Heart right ventricle (tissue), 16 donors: ENCODE data around the gene CCDC39. TPM values are rescaled to one million over a fixed set of nuclear protein-coding genes. Genes with fewer than 3 reads are reported as not detected.
"Not testable (repeated sequence)": the region's sequence is repeated elsewhere in the genome, so short reads cannot be mapped to it uniquely, and the experiment has no call there.

Experiments
- ATAC-seq, 8 donors: fragments of 200-7000 bp; cut with Tn5 transposase; one replicate each; pipeline ENCODE4 v1.9.1; 2020; ENCODE audit warnings: mild to moderate bottlenecking in 8 of 8, moderate library complexity in 8 of 8, moderate number of reproducible peaks in 1 of 8
- DNase-seq, 2 donors: peaks; one replicate each; pipeline ENCODE4 v3.0.0-alpha.2; 2020
- H3K27ac ChIP-seq, 10 donors: fragments of 200-600 bp; sonication (generic) in 2 of 10; one replicate each; pipeline versions ENCODE4 v1.5.0 to v1.8.0; 2020 to 2022; ENCODE audit warnings: mild to moderate bottlenecking in 3 of 10
- H3K27me3 ChIP-seq, 7 donors: fragments of 200-600 bp; one replicate each; pipeline ENCODE4 v1.8.0; 2021 to 2022; ENCODE audit warnings: mild to moderate bottlenecking in 2 of 7
- H3K36me3 ChIP-seq, 9 donors: fragments of 200-600 bp; sonication (generic) in 1 of 9; one replicate each; pipeline versions ENCODE4 v1.5.0 to v1.8.0; 2020 to 2022; ENCODE audit warnings: mild to moderate bottlenecking in 2 of 9
- H3K4me1 ChIP-seq, 9 donors: fragments of 200-600 bp; sonication (generic) in 1 of 9; one replicate each; pipeline versions ENCODE4 v1.5.0 to v1.8.0; 2020 to 2022; ENCODE audit warnings: mild to moderate bottlenecking in 4 of 9
- H3K4me3 ChIP-seq, 10 donors: fragments of 200-600 bp; sonication (generic) in 2 of 10; one replicate each; pipeline versions ENCODE4 v1.5.0 to v1.8.0; 2020 to 2022; ENCODE audit warnings: mild to moderate bottlenecking in 7 of 10, moderate library complexity in 2 of 10
- H3K9me3 ChIP-seq, 11 donors: fragments of 200-600 bp in 10 of 11; sonication (generic) in 2 of 11; one replicate each; pipeline versions ENCODE4 v1.5.0 to v1.8.0; 2013 to 2022; ENCODE audit warnings: mild to moderate bottlenecking in 2 of 11, control low read depth in 1 of 11, moderate library complexity in 1 of 11
- CTCF ChIP-seq, 9 donors: fragments of 200-600 bp; sonication (generic) in 2 of 9; IDR thresholded peaks; one replicate each; pipeline versions ENCODE4 v1.5.0 to v1.8.0; 2021 to 2022; ENCODE audit warnings: antibody characterized with exemption in 9 of 9, mild to moderate bottlenecking in 5 of 9, moderate library complexity in 1 of 9
- WGBS, 2 donors: extraction: QIAGEN DNeasy Blood & Tissue Kit; methylation state at CpG; one replicate each; pipeline ENCODE4 v1.1.7; 2013; ENCODE audit warnings: inconsistent platforms in 1 of 2; 5-methylcytosine and 5-hydroxymethylcytosine counted together
- intact Hi-C, 10 donors: fragments of 100-400 bp; cut with DNase I; formaldehyde crosslinking; loops; one replicate each; pipeline versions ENCODE4 v1.11.1 to v1.14.2; 2022
- polyA plus RNA-seq, 2 donors: library from polyadenylated mRNA; stranded (reverse); fragments of 200-250 nt; gene quantifications; one replicate each; pipeline ENCODE4 v1.2.3, GENCODE V29; 2013
- total RNA-seq, 10 donors: library from RNA; stranded (reverse); fragmentation: NEBNext Ultra II Directional in 3 of 10; extraction: Animal tissue kit (Norgen Biotek cat#: 25700) in 3 of 10; gene quantifications; one replicate each; pipeline versions ENCODE4 v1.2.1 to v1.2.4, GENCODE V29; 2021 to 2023
- donor health status: Arrhythmogenic right ventricular cardiomyopathy.
- donor health status: ischemic (EF 13 %, LVEDD 7.1; RV severe dilation, severe dysfunction).
- donor health status: healthy with polysubstance abuse.
- donor health status: DM: no; HTN: yes; CAD: no.
- donor health status: DM: no; HTN: no; CAD: no.
- donor health status: ischemic (EF 25% LVEDD 6.9; RV normal size, moderate dysfunction).
- donor health status: ischemic (EF 25% LVEDD 5.7; RV mildly dilated, moderate dysfunction).
- donor health status: healthy.
- donor health status: DM: yes; HTN: yes; CAD: no.
- donor health status: Ischemic cardiomyopathy.
- donor health status: ischemic (EF 35%, LVEDD 5.7; RV mildly dilated, moderate dysfunction).
- donor health status: nonischemic (EF 11% LVEDD 7.7; RV severe dilation, severe dysfunction).
- donor health status: DM: yes; HTN: yes; CAD: no.
- donor health status: PGD.
- donor health status: ischemic (EF 29% LVEDD 5.4; RV normal size, mild dysfunction).
- donor health status: nonischemic (EF 23%, LVEDD 6.1; RV moderate dilation, normal function).

Gene CCDC39
- total and polyA plus RNA-seq, 12 donors = 0.15 TPM; not detected in 11

GRCh38 chr3:180619723-180620122 lies 59.6 kb downstream of the CCDC39 start:
- no peak overlapping the region for H3K27ac ChIP-seq
- no peaks in the 10 kb centered on the region for H3K4me1 ChIP-seq
- no peaks in the 10 kb centered on the region for H3K27me3 ChIP-seq
- no peak for ATAC-seq
- peaks cover 0 to 10% (median 0%) of the 10 kb centered on the region in 11 donors for H3K9me3 ChIP-seq
- no peak for DNase-seq
- 59 to 71% methylated on average over 2 of the region's 2 CpGs for WGBS, 2 donors
- no peak overlapping the region for H3K4me3 ChIP-seq
- intact Hi-C loops = no loop called here
- no peak for TF ChIP-seq CTCF (IDR thresholded peaks at IDR 0.05)
- H3K36me3 ChIP-seq = peaks cover 0 to 6% (median 0%) of the 10 kb centered on the region in 9 donors

GRCh38 chr3:180618563-180618962 lies 60.7 kb downstream of the CCDC39 start:
- H3K4me1 ChIP-seq, H3K4me3 ChIP-seq, H3K9me3 ChIP-seq, H3K27ac ChIP-seq, DNase-seq, H3K27me3 ChIP-seq, intact Hi-C loops, ATAC-seq: not testable (repeated sequence)
- 96 to 98% methylated on average over 2 of the region's 2 CpGs for WGBS, 2 donors
- H3K36me3 ChIP-seq = peaks cover 0 to 11% (median 0%) of the 10 kb centered on the region in 9 donors

GRCh38 chr3:180617049-180617448 lies 62.2 kb downstream of the CCDC39 start:
- Histone ChIP-seq H3K4me1 (no peaks in the 10 kb centered on the region), H3K36me3 (peaks cover 0 to 26% (median 1%) of the 10 kb centered on the region in 9 donors), H3K27me3 (no peaks in the 10 kb centered on the region), H3K4me3 (no peak overlapping the region), H3K9me3 (peaks cover 0 to 6% (median 0%) of the 10 kb centered on the region in 11 donors), H3K27ac (no peak overlapping the region)
- intact Hi-C loops = no loop called here
- ATAC-seq = no peak
- no peak for TF ChIP-seq CTCF (IDR thresholded peaks at IDR 0.05)
- DNase-seq = no peak
- WGBS, 2 donors = 95 to 99% methylated on average over 2 of the region's 2 CpGs

- intact Hi-C loops = no loop called here
- DNase-seq (no peak), ATAC-seq (no peak)
- no peaks in the 10 kb centered on the region for H3K27me3 ChIP-seq
- 37 to 46% methylated on average over 3 of the region's 3 CpGs for WGBS, 2 donors
- H3K4me3 ChIP-seq = no peak overlapping the region
- H3K4me1 ChIP-seq = no peaks in the 10 kb centered on the region
- H3K36me3 ChIP-seq = peaks cover 0 to 37% (median 12%) of the 10 kb centered on the region in 9 donors
- no peak overlapping the region for H3K27ac ChIP-seq
- no peak for TF ChIP-seq CTCF (IDR thresholded peaks at IDR 0.05)
- H3K9me3 ChIP-seq = peaks cover 0 to 6% (median 0%) of the 10 kb centered on the region in 11 donors
Observed at GRCh38 chr3:180615954-180616353, 63.3 kb downstream of the CCDC39 start.

- TF ChIP-seq CTCF (IDR thresholded peaks at IDR 0.05) = no peak
- intact Hi-C loops = no loop called here
- Histone ChIP-seq H3K27ac (no peak overlapping the region), H3K9me3 (no peaks in the 10 kb centered on the region), H3K4me3 (no peak overlapping the region), H3K4me1 (no peaks in the 10 kb centered on the region), H3K27me3 (no peaks in the 10 kb centered on the region), H3K36me3 (peaks cover 0 to 71% (median 47%) of the 10 kb centered on the region in 9 donors)
- WGBS, 2 donors = 91 to 93% methylated on average over 5 of the region's 5 CpGs
- ATAC-seq (no peak), DNase-seq (no peak)
Observed at GRCh38 chr3:180612364-180612763, 66.9 kb downstream of the CCDC39 start.
